Lower lobe of right lung (tissue), 2 donors: ENCODE data around the gene FARP2. TPM values are rescaled to one million over a fixed set of nuclear protein-coding genes. Genes with fewer than 3 reads are reported as not detected.
"Not testable (repeated sequence)": the region's sequence is repeated elsewhere in the genome, so short reads cannot be mapped to it uniquely, and the experiment has no call there.

ENCODE experiments used
- ATAC-seq, 2 donors: fragments of 200-7000 bp; cut with Tn5 transposase; one replicate each; pipeline ENCODE4 v1.9.1; 2020 to 2022; ENCODE audit warnings: mild to moderate bottlenecking in 2 of 2, moderate library complexity in 2 of 2
- DNase-seq: peaks from one replicate; pipeline ENCODE4 v3.0.0-alpha.2; 2020
- H3K27ac ChIP-seq: fragments of 200-600 bp; one replicate; pipeline ENCODE4 v1.8.0; 2022
- H3K27me3 ChIP-seq: fragments of 200-600 bp; one replicate; pipeline ENCODE4 v1.8.0; 2022; ENCODE audit warnings: low read depth
- H3K36me3 ChIP-seq: fragments of 200-600 bp; one replicate; pipeline ENCODE4 v1.8.0; 2022; ENCODE audit warnings: mild to moderate bottlenecking
- H3K4me1 ChIP-seq: fragments of 200-600 bp; one replicate; pipeline ENCODE4 v1.8.0; 2022
- H3K4me3 ChIP-seq: fragments of 200-600 bp; one replicate; pipeline ENCODE4 v1.8.0; 2022; ENCODE audit warnings: mild to moderate bottlenecking
- H3K9me3 ChIP-seq: fragments of 200-600 bp; one replicate; pipeline ENCODE4 v1.8.0; 2022
- CTCF ChIP-seq: fragments of 200-600 bp; IDR thresholded peaks from one replicate; pipeline ENCODE4 v1.8.0; 2022; ENCODE audit warnings: antibody characterized with exemption, mild to moderate bottlenecking
- intact Hi-C: fragments of 100-400 bp; cut with DNase I; formaldehyde crosslinking; loops from one replicate; pipeline ENCODE4 v1.11.0; 2022
- total RNA-seq: library from RNA; stranded (reverse); fragmentation: NEBNext Ultra II Directional; extraction: Animal tissue kit (Norgen Biotek cat#: 25700); gene quantifications from one replicate; pipeline ENCODE4 v1.2.1, GENCODE V29; 2021
- donor health status: DM: no; HTN: yes; CAD: no; lungs with severe emphysema.

The FARP2 gene
- total RNA-seq, 1 donor from 2014 or later, result 42.4 TPM

GRCh38 chr2:241315093-241315878, 40.8 kb upstream of the FARP2 start, which contains the start of gene HDLBP:
TSS of gene HDLBP (minus strand) at chr2:241315672. CDS start at chr2:241266869, 48,803 bp downstream.
- intact Hi-C loops, result no loop called here
- peak; percentile 29 for TF ChIP-seq CTCF

GRCh38 chr2:241315879-241316631, 40.0 kb upstream of the FARP2 start, which contains the start of gene SEPTIN2:
TSS of gene SEPTIN2 (plus strand) at chr2:241315925. CDS start at chr2:241324233, 8,308 bp downstream.
- intact Hi-C loops, result no loop called here
- Histone ChIP-seq H3K9me3 (no peaks in the 10 kb centered on the region), H3K4me1 (peaks cover 69% of the 10 kb centered on the region), H3K27ac (peak within 1 kb of the TSS; percentile 98), H3K27me3 (no peaks in the 10 kb centered on the region), H3K36me3 (no peaks in the 10 kb centered on the region), H3K4me3 (peak within 1 kb of the TSS; percentile 93)
- ATAC-seq (peak; percentile 69 to 73), DNase-seq (peak; percentile 88)
- TF ChIP-seq CTCF, result no peak

More at GRCh38 chr2:241315093-241315878, 40.8 kb upstream of the FARP2 start, which contains the start of gene HDLBP:
- DNase-seq, result peak; percentile 100
- peak; percentile 95 to 97 for ATAC-seq
- Histone ChIP-seq H3K27ac (peak within 1 kb of the TSS; percentile 98), H3K4me3 (peak within 1 kb of the TSS; percentile 93), H3K36me3 (no peaks in the 10 kb centered on the region), H3K9me3 (no peaks in the 10 kb centered on the region), H3K27me3 (no peaks in the 10 kb centered on the region), H3K4me1 (peaks cover 61% of the 10 kb centered on the region)

DNA sequence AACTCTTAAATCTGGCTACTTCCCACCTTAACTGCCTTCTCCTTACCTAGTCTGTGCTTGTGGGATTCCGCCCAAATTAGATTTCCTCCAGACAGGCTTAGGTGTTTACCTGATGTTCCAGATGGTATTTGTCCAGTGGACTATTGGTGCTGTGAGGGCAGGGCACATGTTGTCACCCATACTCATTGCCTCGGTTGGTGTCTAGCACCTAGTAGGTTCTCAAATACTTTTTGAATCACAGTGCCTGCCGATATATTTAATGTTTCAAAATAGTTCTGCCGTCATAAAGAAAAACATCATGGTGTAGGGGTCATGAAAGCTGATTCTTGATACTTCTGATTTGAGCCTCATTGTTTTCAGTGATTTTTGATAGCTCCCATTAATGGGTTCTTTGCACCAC, 39.3 kb upstream of the FARP2 start:
- DNase-seq (no peak), ATAC-seq (no peak)
- Histone ChIP-seq H3K27me3 (no peaks in the 10 kb centered on the region), H3K27ac (peak overlapping the region; percentile 98), H3K4me1 (peaks cover 75% of the 10 kb centered on the region), H3K4me3 (peak overlapping the region; percentile 93), H3K36me3 (no peaks in the 10 kb centered on the region), H3K9me3 (no peaks in the 10 kb centered on the region)
- no peak for TF ChIP-seq CTCF
- intact Hi-C loops, result no loop called here

DNA sequence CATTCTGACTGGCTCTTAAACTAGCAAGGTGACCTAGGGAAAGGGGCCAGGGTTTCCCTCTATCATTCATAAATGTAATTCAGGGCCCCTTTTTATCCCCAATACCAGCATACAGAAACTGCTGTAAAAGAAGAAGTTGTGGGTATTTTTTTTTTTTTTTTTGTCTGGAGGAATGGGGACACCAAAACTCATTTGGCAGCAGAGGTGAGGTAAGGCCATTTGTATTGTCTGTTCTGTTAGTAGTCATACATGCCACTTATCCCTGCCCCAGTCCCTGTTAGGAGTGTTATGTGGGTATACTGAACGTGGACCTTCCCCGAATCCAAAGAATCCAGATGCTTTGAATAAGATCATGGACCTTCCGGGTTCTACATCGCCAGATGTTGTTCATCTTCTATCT, 38.7 kb upstream of the FARP2 start:
- peaks cover 75% of the 10 kb centered on the region for H3K4me1 ChIP-seq

DNA sequence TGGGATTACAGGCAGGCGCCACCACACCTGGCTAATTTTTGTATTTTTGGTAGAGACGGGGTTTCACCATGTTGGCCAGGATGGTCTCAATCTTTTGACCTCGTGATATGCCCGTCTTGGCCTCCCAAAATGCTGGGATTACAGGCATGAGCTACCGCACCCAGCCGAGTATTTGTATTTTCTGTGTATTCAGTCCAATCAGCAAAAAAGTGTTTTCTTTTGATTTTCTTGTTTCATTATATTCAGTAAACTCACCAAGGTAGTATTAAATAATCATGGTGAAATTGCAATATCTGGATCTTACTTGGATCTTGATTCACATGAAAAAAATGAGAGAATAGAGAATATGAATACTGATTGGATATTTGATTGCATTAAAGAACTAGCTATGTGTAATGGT, 37.3 kb upstream of the FARP2 start:
- DNase-seq, H3K27me3 ChIP-seq, H3K9me3 ChIP-seq, H3K27ac ChIP-seq, ATAC-seq, H3K36me3 ChIP-seq, intact Hi-C loops: not testable (repeated sequence)
- Histone ChIP-seq H3K4me3 (peak overlapping the region; percentile 5), H3K4me1 (peaks cover 67% of the 10 kb centered on the region)

More for the DNA sequence above, 38.7 kb upstream of the FARP2 start:
- TF ChIP-seq CTCF, result no peak
- peak overlapping the region; percentile 93 for H3K4me3 ChIP-seq
- no peaks in the 10 kb centered on the region for H3K36me3 ChIP-seq
- DNase-seq (no peak), ATAC-seq (no peak)
- intact Hi-C loops, result no loop called here
- no peaks in the 10 kb centered on the region for H3K27me3 ChIP-seq
- H3K27ac ChIP-seq, result peak overlapping the region; percentile 98
- H3K9me3 ChIP-seq, result no peaks in the 10 kb centered on the region
